Prostate gland (tissue), 2 donors: ENCODE results near the gene DOCK10.

Source experiments
- CTCF ChIP-seq, 4 experiments: fragments of 200-600 bp in 2 of 4; fragments of 450-650 bp in 2 of 4; sonication (generic) in 2 of 4; IDR thresholded peaks; 1 replicate in 3 of 4; 2 replicates in 1 of 4; pipeline ENCODE4 v1.5.1; 2016 to 2019; ENCODE audit warnings: antibody characterized with exemption in 4 of 4, mild to moderate bottlenecking in 2 of 4, moderate library complexity in 2 of 4
- POLR2A ChIP-seq: fragments of 450-650 bp; IDR thresholded peaks from one replicate; pipeline ENCODE4 v1.6.1; 2016; ENCODE audit warnings: antibody characterized with exemption, mild to moderate bottlenecking
- POLR2AphosphoS5 ChIP-seq: sonication (generic); formaldehyde crosslinking; IDR thresholded peaks from one replicate; pipeline ENCODE4 v1.6.1; 2017; ENCODE audit warnings: antibody characterized with exemption

- TF ChIP-seq CTCF (IDR thresholded peaks at IDR 0.05) (no peak), POLR2A (no peak), POLR2AphosphoS5 (no peak)
Observed at GRCh38 chr2:224999321-224999720, 42.9 kb downstream of the DOCK10 start.
